Measurements from ENCODE around the gene PDE1C.
A peak's percentile ranks its signal among the peaks of the same experiment; 100 is the strongest.
"Not testable (repeated sequence)": the region's sequence is repeated elsewhere in the genome, so short reads cannot be mapped to it uniquely, and the experiment has no call there.

PDE1C gene

GRCh38 chr7:31850066-31850465, 220.1 kb downstream of the PDE1C start:
- no peak for DNase-seq (ENCODE audit: low read depth)

DNA sequence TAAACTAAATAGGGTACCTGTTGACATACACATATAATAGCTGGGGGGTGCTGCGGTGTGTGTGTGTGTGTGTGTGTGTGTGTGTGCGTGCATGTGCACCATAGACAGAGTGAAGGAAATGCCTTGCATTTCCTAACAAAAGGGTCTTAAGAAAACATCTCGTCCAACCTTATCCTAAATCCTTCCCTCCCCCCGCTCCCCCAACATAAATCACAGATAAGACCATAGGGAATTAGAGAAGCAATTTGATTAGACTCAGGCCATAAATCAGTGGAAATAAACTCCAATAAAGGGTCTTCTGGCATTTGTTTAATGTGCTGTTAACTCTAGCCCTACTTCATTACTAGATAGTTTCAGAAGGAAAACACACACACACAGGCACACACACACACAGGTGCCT, 234.7 kb downstream of the PDE1C start:
- no peak for DNase-seq (ENCODE audit: low read depth)

DNA sequence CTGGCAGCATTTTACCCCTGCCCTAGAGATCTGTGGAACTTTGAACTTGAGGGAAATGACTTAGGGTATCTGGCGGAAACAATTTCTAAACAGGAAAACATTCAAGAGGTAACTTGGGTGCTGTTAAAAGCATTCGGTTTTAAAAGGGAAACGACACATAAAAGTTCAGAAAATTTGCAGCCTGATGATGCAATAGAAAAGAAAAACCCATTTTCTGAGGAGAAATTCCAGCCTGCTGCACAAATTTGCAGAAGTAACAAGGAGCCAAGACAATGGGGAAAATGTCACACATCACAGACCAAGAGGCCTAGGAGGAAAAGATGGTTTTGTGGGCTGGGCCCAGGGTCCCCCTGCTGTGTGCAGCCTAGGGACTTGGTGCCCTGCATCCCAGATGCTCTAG, 236.6 kb downstream of the PDE1C start:
- DNase-seq (ENCODE audit: low read depth), result not testable (repeated sequence)

- DNase-seq (ENCODE audit: low read depth), result no peak
Observed at GRCh38 chr7:31828520-31828919, 241.7 kb downstream of the PDE1C start.

DNA sequence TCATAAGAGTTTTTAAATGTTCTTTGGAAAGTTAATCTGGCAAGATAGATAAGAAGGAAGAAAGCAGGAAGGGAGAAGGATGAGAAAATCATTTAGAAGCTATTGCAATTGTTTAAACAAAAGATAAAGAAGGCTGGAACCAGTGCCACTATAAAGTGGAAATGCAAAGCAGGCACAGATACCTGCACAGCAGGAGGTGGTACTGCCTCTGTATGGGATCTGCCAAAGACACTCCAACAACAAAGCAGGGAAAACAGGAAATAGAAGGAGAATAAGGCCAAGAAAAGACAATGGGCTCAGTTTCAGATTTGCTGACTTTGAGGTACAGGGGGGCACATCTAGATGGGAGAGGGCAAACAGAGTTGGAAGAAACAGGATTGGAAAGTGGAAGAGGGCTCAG, 244.6 kb downstream of the PDE1C start:
- DNase-seq (ENCODE audit: low read depth), result no peak

GRCh38 chr7:31819031-31819430, 251.2 kb downstream of the PDE1C start:
- no peak for DNase-seq (ENCODE audit: low read depth)

DNA sequence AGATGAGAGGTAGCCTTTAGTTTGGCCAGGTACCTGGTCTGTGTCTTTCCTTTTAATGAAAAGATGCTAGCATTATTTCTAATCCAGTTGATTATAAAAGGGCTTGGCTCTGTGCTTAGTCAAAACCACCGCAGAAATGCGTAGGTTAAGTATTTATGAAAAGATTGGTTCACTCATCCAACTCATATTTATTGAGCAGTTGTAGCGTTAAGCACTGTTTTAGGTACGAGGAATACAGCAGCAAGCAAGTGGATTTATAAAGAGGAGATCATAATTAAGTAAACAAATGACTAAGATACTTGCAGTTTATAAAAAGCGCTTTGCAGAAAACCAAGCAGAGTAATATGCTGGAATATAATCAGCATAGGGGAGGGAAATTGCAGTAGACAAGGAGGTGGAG, 253.4 kb downstream of the PDE1C start:
- DNase-seq (ENCODE audit: low read depth), result no peak

GRCh38 chr7:31815796-31816195, 254.4 kb downstream of the PDE1C start:
- no peak for DNase-seq (ENCODE audit: low read depth)

- DNase-seq (ENCODE audit: low read depth), result no peak
Observed at GRCh38 chr7:31814187-31814586, 256.0 kb downstream of the PDE1C start.

GRCh38 chr7:31811650-31812461, 258.4 kb downstream of the PDE1C start:
- DNase-seq (ENCODE audit: low read depth), result peak; percentile 92

GRCh38 chr7:31805209-31805818, 264.9 kb downstream of the PDE1C start:
- DNase-seq (ENCODE audit: low read depth), result no peak

GRCh38 chr7:31796375-31796774, 273.8 kb downstream of the PDE1C start:
- no peak for DNase-seq (ENCODE audit: low read depth)

- DNase-seq (ENCODE audit: low read depth), result no peak
Observed at GRCh38 chr7:31794851-31795344, 275.3 kb downstream of the PDE1C start.

DNA sequence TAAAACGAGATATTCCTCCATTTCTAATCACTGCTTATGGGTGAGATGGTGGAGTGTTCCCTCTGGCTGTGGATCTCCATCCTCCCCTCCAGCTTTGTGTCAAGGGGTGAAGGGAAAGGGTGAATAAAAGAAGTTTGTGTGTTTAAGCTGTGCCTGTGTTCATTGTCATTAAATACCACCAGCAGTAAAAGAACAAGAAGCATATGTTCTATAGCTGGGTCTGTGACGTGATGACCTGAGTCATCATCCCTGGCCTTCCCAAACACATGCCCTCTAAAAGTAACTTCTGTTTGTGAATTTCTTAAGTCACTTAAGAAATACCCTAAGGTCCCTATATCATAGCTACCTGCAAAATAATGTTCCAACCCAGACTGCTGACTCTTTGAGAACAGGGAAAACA, 278.3 kb downstream of the PDE1C start:
- no peak for DNase-seq (ENCODE audit: low read depth)

DNA sequence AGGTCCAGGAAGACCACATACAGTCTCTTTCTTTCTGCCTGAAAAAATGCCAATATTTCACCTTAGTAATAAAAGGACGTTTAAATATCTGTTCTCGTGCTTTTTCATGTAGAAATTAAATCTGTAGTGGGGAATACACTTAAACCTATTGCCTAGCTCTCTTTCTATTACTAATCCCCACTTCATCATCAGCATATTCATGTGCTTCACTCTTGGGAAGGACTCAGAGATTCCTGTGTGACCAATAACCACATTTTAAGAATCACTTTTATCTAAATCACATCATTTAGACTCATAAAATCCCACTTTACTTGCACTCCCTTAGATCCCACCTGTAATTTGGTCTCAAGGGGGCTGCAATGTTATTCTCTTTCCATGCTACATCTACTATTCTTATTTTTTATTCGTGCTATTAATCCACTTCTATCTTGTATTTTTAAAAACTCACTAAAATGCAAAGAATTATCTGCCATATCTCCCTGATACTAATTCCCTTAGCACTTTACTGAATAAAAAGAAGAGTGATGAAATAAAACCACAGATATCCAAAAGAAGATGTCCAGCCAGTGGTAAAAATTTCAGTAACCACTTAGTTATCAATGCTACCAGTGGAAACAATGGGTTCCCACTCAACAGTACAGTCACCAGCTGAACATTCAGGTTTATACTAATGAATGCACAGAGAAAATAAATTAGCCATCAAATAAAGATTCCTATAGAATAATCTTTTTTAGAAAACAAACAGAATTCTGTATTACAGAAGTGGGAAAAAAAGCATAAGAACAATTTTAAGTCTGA, 281.1 kb downstream of the PDE1C start:
- DNase-seq (ENCODE audit: low read depth), result no peak

DNA sequence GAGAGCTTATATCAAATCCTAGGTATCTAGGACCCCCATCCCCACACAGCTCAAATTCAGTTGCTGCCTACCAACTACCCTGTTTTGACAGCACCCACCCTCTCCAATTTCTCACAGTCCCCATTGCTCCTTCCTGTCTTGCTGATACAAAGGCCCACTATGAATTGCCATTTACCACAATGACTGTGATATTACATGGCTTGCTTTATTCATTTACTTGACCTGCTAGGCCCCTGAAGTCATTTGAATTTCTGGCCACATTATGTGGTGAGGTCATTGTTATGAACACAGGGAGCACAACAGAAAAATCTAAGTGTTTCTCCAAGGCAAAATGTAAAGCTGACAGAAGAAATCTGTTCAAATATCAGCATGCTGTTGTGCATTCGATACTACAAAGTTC, 281.8 kb downstream of the PDE1C start:
- DNase-seq (ENCODE audit: low read depth), result no peak

DNA sequence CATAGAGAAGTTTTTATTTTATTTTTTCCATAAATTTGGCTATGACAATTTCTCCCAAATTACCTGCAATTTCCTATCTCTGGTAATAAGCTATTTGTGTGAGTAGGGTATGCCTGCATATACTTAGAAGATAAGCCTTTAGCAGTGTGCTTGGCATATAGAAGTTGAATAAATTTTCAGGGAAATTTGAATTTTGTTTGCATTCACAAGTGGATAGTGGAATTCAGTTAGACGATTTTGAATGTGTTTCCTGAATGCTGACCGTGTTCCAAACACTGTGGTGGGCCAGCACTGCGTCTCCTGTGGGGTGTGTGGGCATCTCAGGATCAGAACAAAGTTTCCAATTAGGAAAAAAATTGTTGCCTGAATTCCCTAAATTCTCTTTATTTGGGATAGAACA, 283.9 kb downstream of the PDE1C start:
- DNase-seq (ENCODE audit: low read depth), result no peak

- DNase-seq (ENCODE audit: low read depth), result no peak
Observed at GRCh38 chr7:31785101-31785500, 285.1 kb downstream of the PDE1C start.

DNA sequence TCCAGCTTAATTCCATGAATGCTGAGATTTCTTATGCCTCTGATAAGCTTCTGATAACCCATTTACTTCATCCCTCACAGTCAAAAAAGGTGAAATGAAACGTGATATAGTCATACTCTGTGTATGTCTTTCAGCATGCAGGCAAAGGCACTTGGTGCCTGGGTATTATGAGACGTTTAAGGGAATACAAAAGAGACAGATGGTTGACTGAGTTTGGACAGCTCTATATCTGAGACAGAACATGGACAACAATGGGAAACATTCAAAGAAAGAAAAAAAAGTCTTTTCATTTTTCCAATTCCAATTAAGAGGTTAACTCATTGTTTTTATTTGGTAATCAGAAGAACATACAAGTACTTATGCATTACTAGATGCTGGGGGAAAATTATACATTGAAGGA, 287.0 kb downstream of the PDE1C start:
- no peak for DNase-seq (ENCODE audit: low read depth)

- peak; percentile 44 for DNase-seq (ENCODE audit: low read depth)
Observed at GRCh38 chr7:31782411-31782991, 287.7 kb downstream of the PDE1C start.

DNA sequence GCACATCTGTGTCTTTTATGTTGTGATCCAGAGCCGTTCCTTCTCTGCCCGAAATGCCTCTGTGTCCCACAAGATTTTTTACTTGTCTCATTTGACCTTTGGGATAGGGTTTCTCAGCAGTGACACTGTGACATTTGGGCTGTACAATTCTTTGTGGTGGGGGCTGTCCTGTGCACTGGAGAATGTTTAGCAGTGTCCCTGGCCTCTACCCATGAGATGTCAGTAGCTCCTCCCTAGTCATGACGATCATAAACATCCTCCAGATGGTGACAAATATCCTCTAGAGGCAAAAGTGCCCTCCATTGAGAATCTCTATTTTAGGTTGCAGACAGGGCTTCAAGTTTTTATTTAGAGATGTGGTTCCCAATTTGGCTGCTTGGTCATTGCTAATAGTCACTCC, 291.9 kb downstream of the PDE1C start:
- DNase-seq (ENCODE audit: low read depth), result no peak

DNA sequence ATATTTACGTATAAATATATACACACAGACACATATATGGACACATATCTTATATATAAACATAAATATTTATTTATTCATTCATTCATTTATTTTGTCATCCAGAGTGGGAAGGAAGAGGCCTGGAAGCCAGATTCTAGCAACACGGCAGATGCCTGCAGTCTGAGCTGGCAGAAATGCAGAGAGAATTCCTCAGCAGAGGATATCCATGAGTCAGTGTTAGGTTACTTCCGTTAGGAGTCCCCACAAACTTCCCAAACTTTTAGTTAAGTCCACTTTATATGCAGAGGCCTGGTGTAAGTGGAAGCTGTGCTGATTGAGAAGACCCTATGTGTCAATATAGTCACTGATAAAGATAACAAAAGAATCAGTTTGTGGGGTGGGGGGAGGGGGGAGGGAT, 293.6 kb downstream of the PDE1C start:
- peak; percentile 64 for DNase-seq (ENCODE audit: low read depth)
